ENCODE results near the gene TSPAN10. TPM values are rescaled to one million over a fixed set of nuclear protein-coding genes. Genes with fewer than 3 reads are reported as not detected.

Gene TSPAN10
- total and polyA plus RNA-seq, 2 of the 13 experiments (the other 11 are each of a cell fraction or from before 2014, with no cell fraction given), result 0.54 to 0.75 TPM

DNA sequence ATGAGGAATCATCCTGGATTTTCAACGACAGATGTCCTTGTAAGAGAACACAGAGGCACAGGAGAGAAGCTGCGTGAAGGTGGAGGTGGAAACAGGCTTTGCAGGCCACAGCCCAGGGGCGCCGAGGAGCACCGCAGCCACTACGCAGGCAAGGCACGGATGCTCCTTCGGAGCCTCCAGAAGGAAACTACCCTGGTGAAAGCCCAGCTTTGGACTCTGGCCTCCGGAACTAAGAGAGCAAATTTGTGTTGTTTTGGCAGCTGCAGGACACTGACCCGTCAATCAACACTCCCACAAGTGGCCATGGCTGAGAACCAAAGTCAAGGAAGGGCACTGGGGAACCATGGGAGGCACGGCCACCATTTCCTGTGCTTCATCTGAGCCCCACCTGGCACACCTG lies 43.2 kb downstream of the TSPAN10 start:
- H3K4me3 ChIP-seq (replicated peaks in 1 of 3; ENCODE audit: insufficient read depth in 1 of 3, low read depth in 2 of 3, low read length in 3 of 3), result peak overlapping the region in 1 of 3 experiments; percentile 6; a peak in 1 of 6 replicates
- 54% methylated on average over 11 of the region's 11 CpGs for WGBS (ENCODE audit: low lambda C conversion rate)
- FAIRE-seq, result no peak
- peak overlapping the region; percentile 31 for H3K9ac ChIP-seq (ENCODE audit: insufficient read depth, low read depth, low read length)
- CTCF ChIA-PET (ENCODE audit: low intra/inter-chr PET ratio, low total read pairs), result no interaction called here
- peaks cover 26% of the 10 kb centered on the region for H3K79me2 ChIP-seq (ENCODE audit: insufficient read depth, low read length)
- peaks cover 2% of the 10 kb centered on the region in 2 experiments; a peak in 2 of 5 replicates for H3K36me3 ChIP-seq (replicated peaks in 1 of 2; ENCODE audit: control insufficient read depth in 1 of 2, insufficient read depth in 2 of 2, low read length in 2 of 2)
- peak; percentile 38 for DNase-seq (ENCODE audit: low spot score)
- peak overlapping the region; percentile 59 for H3K27ac ChIP-seq (ENCODE audit: extremely low read length, insufficient read depth, low read length)
- no peak overlapping the region for H2AFZ ChIP-seq (ENCODE audit: low read length)
- no peaks in the 10 kb centered on the region for H3K9me3 ChIP-seq (ENCODE audit: low read length)
- BruUV-seq (replicated peaks), result no TSS peak
- in situ Hi-C loops (cut with HindIII; ENCODE audit: extremely low pct_ligation_motif_present, low pct_unique_long_range_greater_than_20kb) (no loop called here), intact Hi-C loops (cut with micrococcal nuclease; ENCODE audit: unreplicated experiment) (no loop called here)
- no peaks in the 10 kb centered on the region; a peak in 1 of 5 replicates for H3K27me3 ChIP-seq (ENCODE audit: control insufficient read depth in 1 of 2, insufficient read depth in 2 of 2, low read length in 2 of 2)
- POLR2A ChIA-PET, result interaction anchor here (1.0 to 3.0 kb wide), 4 partner anchors 13 to 28 kb away, joined by 3 to 13 read pairs (median 4); partner anchors contain the start of genes CCDC137, MRPL12 and OXLD1
- no peaks in the 10 kb centered on the region for H4K20me1 ChIP-seq (ENCODE audit: insufficient read depth, low read length)
- peaks cover 39% of the 10 kb centered on the region for H3K4me1 ChIP-seq (ENCODE audit: insufficient read depth, low read length)
- peak overlapping the region; percentile 46 for H3K4me2 ChIP-seq (ENCODE audit: low read depth, low read length)
- ATAC-seq, result no peak; the same call in 2 of the 3 replicates
- TF ChIP-seq ELF3 (CRISPR knock-in tag; IDR thresholded peaks at IDR 0.05) (no peak), NFE2 (CRISPR knock-in tag; IDR thresholded peaks at IDR 0.05) (no peak), FOXO1 (CRISPR knock-in tag; IDR thresholded peaks at IDR 0.05) (peak; percentile 18; the same call in 1 of the 2 replicates), ETV5 (CRISPR knock-in tag; IDR thresholded peaks at IDR 0.05; ENCODE audit: borderline replicate concordance) (peak; percentile 77; the same call in 1 of the 2 replicates), HOXA3 (CRISPR knock-in tag; IDR thresholded peaks at IDR 0.05) (peak; percentile 36; the same call in 1 of the 2 replicates), PHF20 (CRISPR knock-in tag; IDR thresholded peaks at IDR 0.05) (peak; percentile 51; the same call in 1 of the 2 replicates), FOXP1 (IDR thresholded peaks at IDR 0.05) (no peak), FOXP1 (CRISPR knock-in tag; IDR thresholded peaks at IDR 0.05) (0 out of 2 replicates have a peak, but pooled peaks have one; percentile 33), SOX13 (IDR thresholded peaks at IDR 0.05) (no peak), SOX13 (CRISPR knock-in tag; conservative IDR thresholded peaks at IDR 0.05 in 1 of 2, IDR thresholded peaks at IDR 0.05 in 1 of 2) (no peak), SAP130 (CRISPR knock-in tag; IDR thresholded peaks at IDR 0.05; ENCODE audit: low read depth) (0 out of 2 replicates have a peak, but pooled peaks have one; percentile 28), ZNF605 (CRISPR knock-in tag; IDR thresholded peaks at IDR 0.05) (0 out of 2 replicates have a peak, but pooled peaks have one; percentile 33), ZNF761 (CRISPR knock-in tag; conservative IDR thresholded peaks at IDR 0.05) (no peak), MEIS2 (CRISPR knock-in tag; IDR thresholded peaks at IDR 0.05) (peak; percentile 76), PHF21A (CRISPR knock-in tag; IDR thresholded peaks at IDR 0.05) (0 out of 2 replicates have a peak, but pooled peaks have one; percentile 19), DNMT1 (CRISPR knock-in tag; IDR thresholded peaks at IDR 0.05) (no peak), CEBPG (CRISPR knock-in tag; IDR thresholded peaks at IDR 0.05) (no peak), ARNTL (CRISPR knock-in tag; IDR thresholded peaks at IDR 0.05) (no peak), ZNF83 (CRISPR knock-in tag; IDR thresholded peaks at IDR 0.05; ENCODE audit: borderline replicate concordance) (no peak)
- TF ChIP-seq, protein P1, sequence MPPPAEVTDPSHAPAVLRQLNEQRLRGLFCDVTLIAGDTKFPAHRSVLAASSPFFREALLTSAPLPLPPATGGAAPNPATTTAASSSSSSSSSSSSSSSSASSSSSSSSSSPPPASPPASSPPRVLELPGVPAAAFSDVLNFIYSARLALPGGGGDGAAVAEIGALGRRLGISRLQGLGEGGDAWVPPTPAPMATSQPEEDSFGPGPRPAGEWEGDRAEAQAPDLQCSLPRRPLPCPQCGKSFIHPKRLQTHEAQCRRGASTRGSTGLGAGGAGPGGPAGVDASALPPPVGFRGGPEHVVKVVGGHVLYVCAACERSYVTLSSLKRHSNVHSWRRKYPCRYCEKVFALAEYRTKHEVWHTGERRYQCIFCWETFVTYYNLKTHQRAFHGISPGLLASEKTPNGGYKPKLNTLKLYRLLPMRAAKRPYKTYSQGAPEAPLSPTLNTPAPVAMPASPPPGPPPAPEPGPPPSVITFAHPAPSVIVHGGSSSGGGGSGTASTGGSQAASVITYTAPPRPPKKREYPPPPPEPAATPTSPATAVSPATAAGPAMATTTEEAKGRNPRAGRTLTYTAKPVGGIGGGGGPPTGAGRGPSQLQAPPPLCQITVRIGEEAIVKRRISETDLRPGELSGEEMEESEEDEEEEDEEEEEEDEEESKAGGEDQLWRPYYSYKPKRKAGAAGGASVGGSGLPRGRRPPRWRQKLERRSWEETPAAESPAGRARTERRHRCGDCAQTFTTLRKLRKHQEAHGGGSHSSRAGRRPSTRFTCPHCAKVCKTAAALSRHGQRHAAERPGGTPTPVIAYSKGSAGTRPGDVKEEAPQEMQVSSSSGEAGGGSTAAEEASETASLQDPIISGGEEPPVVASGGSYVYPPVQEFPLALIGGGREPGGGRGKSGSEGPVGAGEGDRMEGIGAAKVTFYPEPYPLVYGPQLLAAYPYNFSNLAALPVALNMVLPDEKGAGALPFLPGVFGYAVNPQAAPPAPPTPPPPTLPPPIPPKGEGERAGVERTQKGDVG (CRISPR knock-in tag; IDR thresholded peaks at IDR 0.05; ENCODE audit: borderline replicate concordance), result peak; percentile 70; the same call in 1 of the 2 replicates
- TF ChIP-seq, protein P2, sequence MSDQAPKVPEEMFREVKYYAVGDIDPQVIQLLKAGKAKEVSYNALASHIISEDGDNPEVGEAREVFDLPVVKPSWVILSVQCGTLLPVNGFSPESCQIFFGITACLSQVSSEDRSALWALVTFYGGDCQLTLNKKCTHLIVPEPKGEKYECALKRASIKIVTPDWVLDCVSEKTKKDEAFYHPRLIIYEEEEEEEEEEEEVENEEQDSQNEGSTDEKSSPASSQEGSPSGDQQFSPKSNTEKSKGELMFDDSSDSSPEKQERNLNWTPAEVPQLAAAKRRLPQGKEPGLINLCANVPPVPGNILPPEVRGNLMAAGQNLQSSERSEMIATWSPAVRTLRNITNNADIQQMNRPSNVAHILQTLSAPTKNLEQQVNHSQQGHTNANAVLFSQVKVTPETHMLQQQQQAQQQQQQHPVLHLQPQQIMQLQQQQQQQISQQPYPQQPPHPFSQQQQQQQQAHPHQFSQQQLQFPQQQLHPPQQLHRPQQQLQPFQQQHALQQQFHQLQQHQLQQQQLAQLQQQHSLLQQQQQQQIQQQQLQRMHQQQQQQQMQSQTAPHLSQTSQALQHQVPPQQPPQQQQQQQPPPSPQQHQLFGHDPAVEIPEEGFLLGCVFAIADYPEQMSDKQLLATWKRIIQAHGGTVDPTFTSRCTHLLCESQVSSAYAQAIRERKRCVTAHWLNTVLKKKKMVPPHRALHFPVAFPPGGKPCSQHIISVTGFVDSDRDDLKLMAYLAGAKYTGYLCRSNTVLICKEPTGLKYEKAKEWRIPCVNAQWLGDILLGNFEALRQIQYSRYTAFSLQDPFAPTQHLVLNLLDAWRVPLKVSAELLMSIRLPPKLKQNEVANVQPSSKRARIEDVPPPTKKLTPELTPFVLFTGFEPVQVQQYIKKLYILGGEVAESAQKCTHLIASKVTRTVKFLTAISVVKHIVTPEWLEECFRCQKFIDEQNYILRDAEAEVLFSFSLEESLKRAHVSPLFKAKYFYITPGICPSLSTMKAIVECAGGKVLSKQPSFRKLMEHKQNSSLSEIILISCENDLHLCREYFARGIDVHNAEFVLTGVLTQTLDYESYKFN (CRISPR knock-in tag; conservative IDR thresholded peaks at IDR 0.05), result peak; percentile 67

Data from HepG2 (cell line).